HUES48 (cell line): Measurements from ENCODE around the gene SRGAP2C.
"Not testable (repeated sequence)": the region's sequence is repeated elsewhere in the genome, so short reads cannot be mapped to it uniquely, and the experiment has no call there.

Source experiments
- H3K27ac ChIP-seq: one replicate; pipeline ENCODE4 v1.7.0; 2013; ENCODE audit warnings: low read depth, low read length, inconsistent platforms
- H3K27me3 ChIP-seq: 2 replicates; pipeline ENCODE4 v1.6.1; 2013; ENCODE audit warnings: mild to moderate bottlenecking, low read length; ENCODE audit not compliant: control insufficient read depth, insufficient read depth
- H3K36me3 ChIP-seq: 2 replicates; pipeline ENCODE4 v1.6.1; 2013; ENCODE audit warnings: low read length; ENCODE audit not compliant: control insufficient read depth, insufficient read depth
- H3K4me1 ChIP-seq: 2 replicates; pipeline ENCODE4 v1.6.1; 2013; ENCODE audit warnings: mild to moderate bottlenecking, low read length; ENCODE audit not compliant: control insufficient read depth, insufficient read depth
- H3K4me3 ChIP-seq: 2 replicates; pipeline ENCODE4 v1.5.1; 2013; ENCODE audit warnings: mild to moderate bottlenecking, low read depth, low read length
- H3K9ac ChIP-seq: 2 replicates; pipeline ENCODE4 v1.6.1; 2013; ENCODE audit warnings: mild to moderate bottlenecking, low read depth, low read length, moderate library complexity
- H3K9me3 ChIP-seq: 2 replicates; pipeline ENCODE4 v1.6.1; 2013; ENCODE audit warnings: low read length; ENCODE audit not compliant: control insufficient read depth, insufficient read depth

Gene SRGAP2C

GRCh38 chr1:121317491-121318468, 133.0 kb downstream of the SRGAP2C start:
- not testable (repeated sequence) for H3K4me1 ChIP-seq, H3K9ac ChIP-seq, H3K27me3 ChIP-seq

GRCh38 chr1:121318687-121319086, 133.9 kb downstream of the SRGAP2C start:
- not testable (repeated sequence) for H3K27me3 ChIP-seq, H3K9me3 ChIP-seq, H3K27ac ChIP-seq, H3K4me3 ChIP-seq, H3K4me1 ChIP-seq, H3K36me3 ChIP-seq, H3K9ac ChIP-seq

More at GRCh38 chr1:121317491-121318468, 133.0 kb downstream of the SRGAP2C start:
- not testable (repeated sequence) for H3K36me3 ChIP-seq, H3K4me3 ChIP-seq, H3K27ac ChIP-seq, H3K9me3 ChIP-seq

- H3K27ac ChIP-seq, H3K9me3 ChIP-seq, H3K27me3 ChIP-seq, H3K36me3 ChIP-seq, H3K4me1 ChIP-seq, H3K9ac ChIP-seq, H3K4me3 ChIP-seq: not testable (repeated sequence)
These were observed 136.9 kb downstream of the SRGAP2C start for GRCh38 chr1:121321660-121322059.

- not testable (repeated sequence) for H3K36me3 ChIP-seq, H3K9me3 ChIP-seq, H3K27ac ChIP-seq, H3K27me3 ChIP-seq, H3K4me1 ChIP-seq, H3K9ac ChIP-seq, H3K4me3 ChIP-seq
These were observed 140.0 kb downstream of the SRGAP2C start for GRCh38 chr1:121324726-121325125.

- H3K27me3 ChIP-seq, H3K36me3 ChIP-seq, H3K27ac ChIP-seq, H3K4me1 ChIP-seq, H3K9me3 ChIP-seq, H3K9ac ChIP-seq, H3K4me3 ChIP-seq: not testable (repeated sequence)
These were observed 147.4 kb downstream of the SRGAP2C start for GRCh38 chr1:121332141-121332540.

GRCh38 chr1:121332599-121333562, 148.1 kb downstream of the SRGAP2C start:
- not testable (repeated sequence) for H3K9ac ChIP-seq, H3K27me3 ChIP-seq, H3K36me3 ChIP-seq, H3K27ac ChIP-seq, H3K4me3 ChIP-seq, H3K4me1 ChIP-seq, H3K9me3 ChIP-seq

- H3K36me3 ChIP-seq, H3K27me3 ChIP-seq, H3K4me3 ChIP-seq, H3K9ac ChIP-seq, H3K4me1 ChIP-seq, H3K27ac ChIP-seq, H3K9me3 ChIP-seq: not testable (repeated sequence)
These were observed 153.2 kb downstream of the SRGAP2C start for GRCh38 chr1:121337958-121338357.

- not testable (repeated sequence) for H3K9ac ChIP-seq, H3K9me3 ChIP-seq, H3K4me1 ChIP-seq
These were observed 154.8 kb downstream of the SRGAP2C start for GRCh38 chr1:121339611-121340010.

GRCh38 chr1:121343311-121343906, 158.6 kb downstream of the SRGAP2C start:
- H3K27ac ChIP-seq, H3K9me3 ChIP-seq, H3K4me1 ChIP-seq, H3K4me3 ChIP-seq, H3K27me3 ChIP-seq, H3K36me3 ChIP-seq, H3K9ac ChIP-seq: not testable (repeated sequence)

More at GRCh38 chr1:121339611-121340010, 154.8 kb downstream of the SRGAP2C start:
- H3K4me3 ChIP-seq, H3K27ac ChIP-seq, H3K27me3 ChIP-seq, H3K36me3 ChIP-seq: not testable (repeated sequence)

GRCh38 chr1:121344355-121344754, 159.6 kb downstream of the SRGAP2C start:
- H3K27me3 ChIP-seq, H3K36me3 ChIP-seq, H3K9me3 ChIP-seq, H3K9ac ChIP-seq, H3K27ac ChIP-seq, H3K4me1 ChIP-seq, H3K4me3 ChIP-seq: not testable (repeated sequence)
